HG02610 (cell line): ENCODE results near the gene CHST4.
"Not testable (repeated sequence)": the region's sequence is repeated elsewhere in the genome, so short reads cannot be mapped to it uniquely, and the experiment has no call there.

Experiments
- ATAC-seq: cut with Tn5 transposase; IDR thresholded peaks from one replicate; pipeline ENCODE4 v1.9.1; 2021; ENCODE audit warnings: mild to moderate bottlenecking, moderate library complexity; ENCODE audit not compliant: unreplicated experiment

The CHST4 gene

DNA sequence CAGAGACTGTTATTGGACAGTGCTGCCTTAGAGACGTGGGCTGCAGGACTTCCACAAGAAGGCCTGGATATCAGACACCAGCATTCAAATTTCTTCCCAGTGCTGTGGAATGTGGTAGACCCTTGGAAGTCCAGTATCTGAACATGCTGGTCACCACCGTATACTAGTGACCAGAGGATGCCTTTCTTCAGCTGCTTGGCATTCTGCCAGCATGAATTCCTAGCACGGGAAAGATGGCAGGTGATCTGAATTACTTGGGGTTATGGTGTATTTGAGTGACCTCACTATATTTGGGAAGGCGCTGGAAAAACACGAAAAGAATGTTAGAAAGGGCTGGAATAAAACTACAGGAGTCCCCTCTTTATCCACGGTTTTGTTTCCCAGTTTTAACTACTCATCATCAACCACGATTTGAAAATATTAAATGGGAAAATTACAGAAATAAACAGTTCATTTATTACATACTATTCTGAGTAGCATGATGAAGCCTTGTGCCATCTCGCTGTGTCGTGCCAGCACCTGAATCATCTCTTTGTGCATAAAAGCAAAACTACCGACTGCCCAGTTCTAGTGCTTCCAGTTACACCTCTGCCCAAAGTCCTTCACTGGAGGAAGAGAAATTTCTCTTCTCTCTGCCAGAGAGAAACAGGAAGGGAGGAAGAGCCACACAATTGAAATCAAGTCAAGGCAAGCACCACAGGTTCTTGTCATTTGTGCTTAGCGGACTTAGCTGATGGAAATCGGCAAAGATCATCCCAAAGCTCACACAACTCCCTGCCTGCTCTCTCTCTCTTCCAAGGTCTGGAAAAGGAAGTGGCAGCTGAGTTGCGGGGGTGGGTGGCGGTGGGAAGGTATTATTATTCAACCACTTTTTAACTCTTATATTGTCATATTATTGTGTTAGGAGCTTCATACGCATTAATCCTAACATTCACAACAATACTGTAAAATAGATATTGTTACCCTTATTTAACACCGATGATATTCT lies 1.4 kb upstream of the CHST4 start:
- no peak for ATAC-seq

DNA sequence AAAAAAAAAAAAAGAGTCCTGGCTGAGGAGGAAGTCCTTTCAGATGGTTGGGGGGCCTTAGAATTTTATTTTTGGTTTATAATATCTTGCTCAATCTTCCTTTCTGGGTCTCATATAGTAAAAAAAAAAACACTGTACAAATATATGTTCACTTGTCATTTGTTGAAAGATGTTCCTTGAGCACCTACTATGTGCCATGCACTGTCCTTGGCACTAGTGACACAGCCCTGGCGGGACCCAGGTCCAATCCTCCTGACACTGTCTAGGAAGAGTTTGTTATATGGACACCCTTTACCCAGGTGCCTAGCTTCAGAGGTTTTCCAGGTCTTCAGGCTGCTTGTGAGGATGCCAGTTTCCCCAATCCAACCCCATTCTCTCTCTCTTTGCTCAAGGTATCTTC lies 2.0 kb downstream of the CHST4 start:
- ATAC-seq, result no peak

DNA sequence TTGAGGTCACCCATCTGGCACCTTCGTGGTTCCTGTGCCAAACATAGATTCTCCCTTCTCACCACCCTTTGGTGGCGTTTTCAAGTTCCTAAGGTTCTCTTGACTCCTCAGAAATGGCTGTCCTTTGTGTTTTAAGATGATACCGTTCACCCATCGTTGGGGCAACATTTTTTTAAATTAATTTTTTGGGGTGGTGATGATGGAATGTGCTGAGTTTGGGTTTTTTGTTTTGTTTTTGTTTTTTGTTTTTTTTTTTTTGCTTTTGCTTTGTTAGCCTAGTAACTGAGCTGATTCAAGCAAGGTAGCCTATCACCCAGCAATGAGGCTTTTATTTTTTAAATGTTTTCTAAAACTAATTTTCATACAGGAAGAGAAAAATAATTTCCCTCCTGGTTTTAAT lies 2.6 kb downstream of the CHST4 start:
- no peak for ATAC-seq

DNA sequence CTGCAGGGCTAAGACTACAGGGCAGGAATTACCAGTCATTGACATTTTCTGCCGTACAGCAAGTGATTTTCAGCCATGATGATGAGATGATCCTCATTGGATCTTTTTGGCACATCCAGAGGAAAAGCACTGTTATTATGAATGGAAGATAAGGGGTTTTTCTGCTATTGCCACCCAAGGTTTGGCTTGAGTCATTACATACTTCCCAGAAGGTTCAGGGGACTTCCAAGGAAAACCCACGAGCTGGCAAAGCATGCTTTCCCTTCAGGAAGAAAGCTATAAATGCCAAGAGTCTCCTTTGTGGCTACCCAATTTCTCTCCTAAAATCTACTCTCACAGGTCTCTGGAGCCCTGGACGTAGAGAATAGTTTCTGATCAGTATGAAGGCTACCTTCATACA lies 6.1 kb downstream of the CHST4 start:
- ATAC-seq, result no peak

DNA sequence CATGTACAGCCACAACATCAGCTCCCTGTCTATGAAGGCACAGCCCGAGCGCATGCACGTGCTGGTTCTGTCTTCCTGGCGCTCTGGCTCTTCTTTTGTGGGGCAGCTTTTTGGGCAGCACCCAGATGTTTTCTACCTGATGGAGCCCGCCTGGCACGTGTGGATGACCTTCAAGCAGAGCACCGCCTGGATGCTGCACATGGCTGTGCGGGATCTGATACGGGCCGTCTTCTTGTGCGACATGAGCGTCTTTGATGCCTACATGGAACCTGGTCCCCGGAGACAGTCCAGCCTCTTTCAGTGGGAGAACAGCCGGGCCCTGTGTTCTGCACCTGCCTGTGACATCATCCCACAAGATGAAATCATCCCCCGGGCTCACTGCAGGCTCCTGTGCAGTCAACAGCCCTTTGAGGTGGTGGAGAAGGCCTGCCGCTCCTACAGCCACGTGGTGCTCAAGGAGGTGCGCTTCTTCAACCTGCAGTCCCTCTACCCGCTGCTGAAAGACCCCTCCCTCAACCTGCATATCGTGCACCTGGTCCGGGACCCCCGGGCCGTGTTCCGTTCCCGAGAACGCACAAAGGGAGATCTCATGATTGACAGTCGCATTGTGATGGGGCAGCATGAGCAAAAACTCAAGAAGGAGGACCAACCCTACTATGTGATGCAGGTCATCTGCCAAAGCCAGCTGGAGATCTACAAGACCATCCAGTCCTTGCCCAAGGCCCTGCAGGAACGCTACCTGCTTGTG lies 10.7 kb downstream of the CHST4 start:
- no peak for ATAC-seq

DNA sequence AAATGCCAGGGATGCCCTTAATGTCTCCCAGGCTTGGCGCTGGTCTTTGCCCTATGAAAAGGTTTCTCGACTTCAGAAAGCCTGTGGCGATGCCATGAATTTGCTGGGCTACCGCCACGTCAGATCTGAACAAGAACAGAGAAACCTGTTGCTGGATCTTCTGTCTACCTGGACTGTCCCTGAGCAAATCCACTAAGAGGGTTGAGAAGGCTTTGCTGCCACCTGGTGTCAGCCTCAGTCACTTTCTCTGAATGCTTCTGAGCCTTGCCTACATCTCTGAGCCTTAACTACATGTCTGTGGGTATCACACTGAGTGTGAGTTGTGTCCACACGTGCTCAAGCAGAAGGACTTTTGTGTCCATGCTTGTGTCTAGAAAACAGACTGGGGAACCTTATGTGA lies 11.4 kb downstream of the CHST4 start:
- ATAC-seq, result peak; percentile 76

DNA sequence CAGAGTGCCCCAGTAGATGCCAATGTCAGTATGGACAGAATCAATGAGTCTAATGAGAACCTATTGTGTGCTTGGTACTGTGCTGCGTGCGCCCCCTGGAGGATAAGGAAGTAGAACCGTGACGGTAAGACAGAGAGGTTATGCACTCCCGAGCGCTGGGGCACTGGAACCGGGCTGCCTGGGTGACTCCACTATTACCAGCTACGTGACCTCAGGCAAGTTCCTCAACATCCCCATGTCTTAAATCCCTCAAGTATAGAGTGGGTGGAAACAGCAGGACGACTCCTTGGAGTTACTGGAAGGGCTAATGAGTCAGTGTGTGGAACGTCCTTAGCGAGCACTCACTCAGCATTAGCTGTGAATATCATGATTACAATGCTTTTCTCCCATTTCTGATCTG lies 16.2 kb downstream of the CHST4 start:
- no peak for ATAC-seq

DNA sequence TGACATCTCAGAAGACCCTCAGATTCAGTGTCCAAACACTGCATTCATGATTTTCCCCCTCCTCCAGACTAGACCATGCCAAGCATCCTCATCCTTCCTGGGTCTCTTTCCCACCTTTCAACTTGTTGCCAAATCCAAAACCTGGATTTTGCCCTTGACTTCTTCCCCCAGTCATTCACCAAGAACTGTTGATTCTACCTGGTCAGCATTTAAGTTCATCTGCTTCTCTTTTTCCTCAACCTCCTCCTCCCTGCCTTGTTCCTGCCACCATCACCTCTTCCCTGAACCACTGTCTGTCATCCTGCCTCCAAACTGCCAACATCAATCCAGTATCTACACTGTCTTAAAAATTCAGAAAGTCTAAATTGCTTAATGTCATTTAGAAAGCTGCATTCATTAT lies 20.9 kb downstream of the CHST4 start:
- no peak for ATAC-seq

DNA sequence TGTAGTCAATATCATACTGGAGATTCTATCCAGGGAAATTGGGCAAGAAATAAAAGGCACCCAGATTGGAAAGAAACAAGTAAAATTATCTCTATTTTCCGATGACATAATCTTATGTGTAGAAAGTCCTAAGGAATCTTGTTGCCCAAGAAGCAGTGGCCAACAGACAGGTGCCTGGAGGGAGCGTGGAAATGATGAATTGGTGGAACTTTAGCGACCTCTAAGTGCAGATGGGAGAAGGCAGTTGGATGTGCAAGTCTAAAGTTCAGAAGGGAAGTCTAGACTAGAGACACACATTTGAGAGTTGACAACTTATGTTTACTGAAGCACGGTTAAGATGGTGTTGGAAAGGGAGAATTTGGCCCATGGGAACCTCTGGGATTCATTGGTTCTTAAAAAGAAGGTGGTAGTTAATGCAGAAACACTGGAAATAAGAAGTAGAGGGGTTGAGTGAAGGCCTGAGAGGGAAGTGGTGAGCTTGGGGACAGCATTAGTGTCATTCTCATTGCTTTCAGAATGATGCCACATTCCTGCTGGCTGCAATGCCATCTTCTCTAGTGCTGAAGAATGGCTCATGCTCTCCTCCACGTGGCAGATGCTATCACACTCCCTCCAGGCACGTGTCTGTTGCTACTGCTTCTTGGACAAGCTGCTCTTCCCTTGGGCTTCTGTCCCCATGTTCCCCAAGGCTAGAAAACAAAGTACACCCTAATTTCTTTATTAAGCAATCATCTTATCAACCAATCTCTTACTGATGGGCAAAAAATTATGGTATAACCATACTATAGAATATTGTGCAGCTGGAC lies 26.7 kb downstream of the CHST4 start:
- ATAC-seq, result no peak

DNA sequence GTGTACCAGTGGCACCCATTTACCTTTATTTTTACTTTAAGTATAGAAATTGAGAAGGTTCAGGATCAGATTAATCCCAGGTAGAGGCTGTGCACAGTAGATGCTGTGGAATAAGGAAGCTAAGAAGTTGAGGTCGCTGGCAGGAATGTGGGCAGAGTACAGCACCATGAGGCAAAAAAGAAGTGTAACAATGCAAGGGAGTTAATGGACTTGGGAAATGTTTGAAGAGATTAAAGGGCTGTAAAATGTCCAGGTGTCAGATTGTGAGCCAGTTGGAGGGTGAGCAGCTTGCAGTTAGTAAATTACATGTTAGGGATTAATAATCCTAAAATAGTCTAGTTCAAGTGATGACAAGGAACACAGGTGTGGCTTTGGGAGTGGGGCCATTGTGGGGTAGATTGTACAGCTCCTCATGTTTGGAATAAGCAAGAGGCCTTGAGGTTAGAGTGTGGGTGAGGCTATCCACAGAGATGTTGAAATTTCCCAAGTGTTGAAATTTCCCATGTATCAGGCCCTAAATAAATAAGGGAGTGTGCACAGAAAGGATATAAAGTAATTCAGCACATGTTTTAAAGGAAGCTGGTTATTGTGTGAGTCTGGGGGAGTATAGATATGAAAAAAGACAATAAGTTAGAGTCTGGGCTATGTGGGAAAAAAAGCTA lies 29.1 kb downstream of the CHST4 start:
- no peak for ATAC-seq

DNA sequence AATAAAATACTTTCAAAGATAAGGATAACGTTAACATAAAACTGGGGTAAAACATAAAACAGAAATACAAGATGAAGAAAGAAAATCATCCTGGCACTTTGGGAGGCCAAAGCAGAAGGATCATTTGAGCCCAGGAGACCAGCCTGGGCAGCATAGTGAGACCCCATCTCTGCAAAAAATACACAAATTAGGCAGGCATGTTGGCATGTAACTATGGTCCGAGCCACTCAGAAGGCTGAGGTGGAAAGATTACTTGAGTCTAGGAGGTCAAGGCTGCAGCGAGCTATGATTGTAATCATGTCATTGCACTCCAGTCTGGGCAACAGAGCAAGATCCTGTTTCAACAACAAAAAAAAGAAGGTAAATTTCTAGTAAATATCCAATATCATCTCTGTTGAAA lies 31.1 kb downstream of the CHST4 start:
- ATAC-seq, result no peak

DNA sequence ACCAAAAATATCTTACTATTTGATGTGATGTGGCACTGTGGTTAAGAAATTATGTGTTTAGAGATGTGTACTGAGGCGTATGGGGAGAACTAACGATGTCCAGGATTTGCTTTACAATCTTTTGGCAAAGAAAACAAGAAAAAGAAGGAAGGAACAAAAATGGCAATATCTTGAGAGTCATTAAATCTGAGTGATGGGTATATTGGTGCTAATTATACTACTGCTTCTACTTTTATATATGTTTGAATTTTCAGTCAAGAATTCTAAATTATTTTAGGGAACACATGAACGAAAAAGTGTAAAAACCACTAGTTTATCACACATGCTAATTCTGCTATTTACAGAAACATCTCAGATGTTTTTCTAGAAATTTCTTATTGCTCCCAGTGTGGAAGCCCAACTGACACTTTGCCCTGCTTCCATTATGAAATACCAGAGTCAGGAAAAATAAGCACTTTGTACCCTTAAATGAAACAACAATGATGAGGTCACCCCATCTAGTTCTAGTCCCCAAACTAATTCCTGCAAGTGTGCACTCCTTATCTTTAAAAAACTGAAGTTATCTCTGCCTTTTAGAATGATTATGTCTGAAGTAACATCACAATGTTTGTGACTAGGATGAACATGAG lies 31.8 kb downstream of the CHST4 start:
- ATAC-seq, result no peak

DNA sequence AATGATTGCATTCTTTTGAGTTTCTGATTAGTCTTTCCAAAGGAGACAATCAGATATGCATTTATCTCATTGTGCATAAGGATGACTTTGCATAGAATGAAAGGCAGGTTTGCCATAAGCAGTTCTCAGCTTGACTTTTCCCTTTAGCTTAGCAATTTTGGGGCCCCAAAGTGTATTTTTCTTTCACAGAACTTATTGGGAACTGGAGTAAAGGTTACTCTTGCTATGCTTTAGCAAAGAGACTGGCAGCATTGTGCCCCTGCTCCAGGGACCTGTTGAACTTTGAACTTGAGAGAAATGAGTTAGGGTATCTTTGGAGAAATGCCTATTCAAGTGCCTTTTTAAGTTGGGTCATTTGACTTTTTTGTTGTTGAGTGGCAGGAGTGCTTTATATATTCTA lies 33.6 kb downstream of the CHST4 start:
- no peak for ATAC-seq

DNA sequence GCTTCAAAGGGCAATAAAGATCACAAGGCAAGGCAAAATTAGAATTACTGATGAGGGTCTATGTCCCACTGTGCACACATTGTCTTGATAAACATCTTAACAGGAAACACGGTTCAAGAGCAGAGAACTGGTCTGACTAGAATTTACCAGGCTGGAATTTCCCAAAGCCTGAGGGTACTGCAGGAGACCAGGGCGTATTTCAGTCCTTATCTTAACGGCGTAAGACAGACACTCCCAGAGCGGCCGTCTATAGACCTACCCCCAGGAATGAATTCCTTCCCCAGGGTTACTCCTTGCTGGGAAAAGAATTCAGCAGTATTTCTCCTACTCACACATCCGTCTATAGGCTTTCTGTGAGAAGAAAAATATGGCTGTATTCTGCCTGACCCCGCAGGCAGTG lies 35.7 kb downstream of the CHST4 start:
- ATAC-seq, result not testable (repeated sequence)

DNA sequence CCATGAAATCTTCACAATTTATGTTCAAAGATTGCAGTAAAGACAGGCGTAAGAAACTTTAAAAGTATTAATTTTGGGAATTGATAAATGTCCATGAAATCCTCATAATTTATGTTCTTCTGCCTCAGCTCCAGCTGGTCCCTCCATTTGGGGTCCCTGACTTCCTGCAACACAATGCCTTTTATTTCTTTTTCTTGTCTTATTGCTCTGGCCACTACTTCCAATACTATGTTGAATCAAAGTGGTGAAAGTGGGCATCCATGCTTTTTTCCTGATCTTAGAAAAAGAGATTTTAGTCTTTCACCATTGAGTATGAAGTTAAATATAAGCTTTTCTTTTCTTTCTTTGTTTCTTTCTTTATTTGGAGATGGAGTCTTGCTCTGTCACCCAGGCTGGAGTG lies 36.3 kb downstream of the CHST4 start:
- ATAC-seq, result no peak

DNA sequence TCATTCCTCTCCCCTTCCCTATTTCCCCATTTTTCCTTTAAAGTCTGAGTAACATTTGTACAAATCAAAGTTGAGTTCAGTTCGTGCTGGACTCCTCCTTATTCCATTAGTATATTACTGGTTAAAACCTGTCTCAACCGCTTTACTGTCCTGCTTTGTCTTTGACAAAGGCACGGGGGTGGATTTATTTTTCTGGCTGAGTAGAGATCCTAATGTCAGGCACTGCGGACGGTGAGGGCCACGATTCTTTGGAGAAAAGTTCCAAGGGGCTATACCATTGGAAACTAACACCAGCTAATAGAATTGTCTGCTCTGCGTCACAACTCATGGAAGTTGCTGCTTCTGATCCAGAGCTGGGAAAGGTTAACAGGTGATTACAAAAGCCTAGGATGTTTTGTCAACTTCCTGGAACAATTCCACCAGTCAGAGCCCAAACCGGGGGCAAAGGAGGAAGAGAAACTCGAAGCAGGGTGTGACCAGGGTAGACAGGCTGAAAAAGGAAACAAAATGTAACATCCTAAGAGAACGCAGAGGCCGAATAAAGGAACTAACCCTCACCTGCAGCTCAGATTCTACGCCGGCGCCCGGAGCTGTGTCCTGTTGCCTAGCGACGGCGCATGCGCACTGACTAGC lies 38.2 kb downstream of the CHST4 start:
- ATAC-seq, result no peak

DNA sequence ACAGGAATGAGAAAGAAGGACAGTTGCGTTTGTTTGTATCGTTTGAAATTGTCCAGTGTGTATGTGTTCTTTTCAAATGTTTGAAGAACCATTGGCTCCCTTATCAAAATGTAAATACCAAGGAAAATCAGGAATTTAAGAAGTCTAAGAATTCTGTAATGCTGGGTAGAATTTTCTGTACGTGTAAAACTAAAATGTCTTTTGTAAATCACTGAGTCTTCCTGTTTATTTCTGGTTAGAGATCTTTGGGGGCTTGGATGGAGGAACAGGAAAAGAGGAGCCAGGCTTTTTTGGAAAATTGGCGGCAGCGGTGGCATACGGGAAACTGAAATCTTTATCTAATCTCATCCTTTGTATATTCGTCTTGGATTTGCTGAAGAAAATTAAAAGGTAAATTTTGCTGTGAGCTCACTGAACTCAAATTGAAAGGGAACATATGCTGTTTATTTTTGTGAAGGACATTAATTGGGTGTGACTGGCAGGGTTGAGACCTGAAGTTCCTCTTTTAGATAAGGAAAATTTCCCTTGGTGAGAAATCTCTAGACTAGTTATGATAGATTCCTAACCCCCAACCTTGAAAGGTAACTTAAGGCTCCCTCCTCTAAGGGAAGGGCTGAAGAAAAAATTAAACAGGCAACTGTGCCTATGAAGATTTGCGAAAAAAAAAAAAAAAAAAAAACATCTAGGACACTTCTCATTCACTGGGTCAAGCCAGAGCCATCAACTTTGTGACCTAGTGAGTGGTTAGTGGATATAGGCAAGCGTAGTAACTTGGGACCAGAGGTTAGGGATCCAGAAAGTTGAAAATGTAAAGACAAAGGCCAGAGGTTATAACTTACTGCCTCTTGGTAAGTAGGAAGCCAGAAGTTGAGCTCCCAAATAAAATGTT lies 39.8 kb downstream of the CHST4 start:
- no peak for ATAC-seq

DNA sequence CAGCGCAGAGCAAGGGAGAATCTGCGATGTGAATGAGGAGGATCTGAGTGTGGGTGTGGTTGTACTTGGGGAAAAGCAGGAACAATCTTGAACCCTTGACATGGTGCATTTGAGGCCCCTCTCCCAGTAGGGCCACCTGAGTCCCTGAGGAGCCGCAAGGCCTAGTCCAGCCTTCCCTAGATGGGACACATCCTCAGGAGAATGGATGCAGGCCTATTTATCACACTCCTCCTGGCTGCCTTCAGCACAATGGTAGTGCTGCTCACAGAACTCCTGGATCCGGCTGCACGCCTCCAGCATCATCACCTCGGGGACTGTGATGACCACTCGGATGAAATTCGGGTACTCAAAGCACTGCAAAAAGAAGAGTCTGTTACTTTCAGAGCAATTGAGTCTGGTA lies 41.7 kb downstream of the CHST4 start:
- no peak for ATAC-seq

DNA sequence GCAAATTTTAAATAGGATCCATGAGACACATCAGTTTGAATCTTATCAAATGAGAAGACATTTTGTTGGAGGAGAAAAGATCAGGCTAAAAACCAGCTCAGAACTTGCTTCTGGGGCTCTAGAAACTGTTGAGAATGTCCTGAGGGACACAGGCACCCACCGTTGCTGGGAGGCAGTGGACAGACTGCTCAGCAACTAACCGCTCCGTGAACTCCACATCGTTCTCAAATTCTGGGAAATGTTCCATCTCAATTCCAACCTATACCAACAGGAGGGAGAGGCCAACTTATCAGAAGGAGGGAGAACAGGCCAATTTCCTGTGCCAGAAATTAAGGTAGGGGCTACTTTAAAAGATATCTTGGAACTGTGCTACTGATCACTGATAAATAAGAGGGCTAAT lies 42.3 kb downstream of the CHST4 start:
- no peak for ATAC-seq
